ENCODE results near the gene CIDEB. TPM values are rescaled to one million over a fixed set of nuclear protein-coding genes. Genes with fewer than 3 reads are reported as not detected.

The CIDEB gene
- total RNA-seq, 1 donor from 2014 or later: 1.1 TPM

GRCh38 chr14:24307156-24307574, 612 bp downstream of the CIDEB start:
- H3K27me3 ChIP-seq (ENCODE audit: control insufficient read depth, insufficient read depth, low read length): no peaks in the 10 kb centered on the region
- no peaks in the 10 kb centered on the region for H3K36me3 ChIP-seq (ENCODE audit: control insufficient read depth, insufficient read depth, low read length)
- DNase-seq (ENCODE audit: low read depth): no peak
- H3K4me3 ChIP-seq (ENCODE audit: low read depth, low read length): no peak overlapping the region
- TF ChIP-seq CTCF (IDR thresholded peaks at IDR 0.05; ENCODE audit: insufficient read depth, low read length, poor library complexity, severe bottlenecking): no peak

- no peak for DNase-seq (ENCODE audit: low read depth)
- TF ChIP-seq CTCF (IDR thresholded peaks at IDR 0.05; ENCODE audit: insufficient read depth, low read length, poor library complexity, severe bottlenecking): no peak
- Histone ChIP-seq H3K36me3 (ENCODE audit: control insufficient read depth, insufficient read depth, low read length) (peaks cover 1% of the 10 kb centered on the region), H3K4me3 (ENCODE audit: low read depth, low read length) (no peak overlapping the region), H3K27me3 (ENCODE audit: control insufficient read depth, insufficient read depth, low read length) (no peaks in the 10 kb centered on the region)
These were observed 3.8 kb downstream of the CIDEB start for GRCh38 chr14:24304019-24304387.

- Histone ChIP-seq H3K4me3 (ENCODE audit: low read depth, low read length) (peak overlapping the region; percentile 94), H3K27me3 (ENCODE audit: control insufficient read depth, insufficient read depth, low read length) (no peaks in the 10 kb centered on the region), H3K36me3 (ENCODE audit: control insufficient read depth, insufficient read depth, low read length) (peaks cover 1% of the 10 kb centered on the region)
- no peak for TF ChIP-seq CTCF (IDR thresholded peaks at IDR 0.05; ENCODE audit: insufficient read depth, low read length, poor library complexity, severe bottlenecking)
- DNase-seq (ENCODE audit: low read depth): no peak
These were observed 7.3 kb downstream of the CIDEB start for GRCh38 chr14:24300326-24300980.

GRCh38 chr14:24299255-24300191, 8.3 kb downstream of the CIDEB start, which contains the start of the genes DHRS1 and NOP9:
Gene DHRS1 (minus strand): TSS chr14:24299780. CDS start chr14:24299106, 674 bp downstream.
Gene NOP9 (plus strand): TSS chr14:24299850. CDS start chr14:24299955, 105 bp downstream.
- peaks cover 1% of the 10 kb centered on the region for H3K36me3 ChIP-seq (ENCODE audit: control insufficient read depth, insufficient read depth, low read length)
- DNase-seq (ENCODE audit: low read depth): peak; percentile 32
- H3K27me3 ChIP-seq (ENCODE audit: control insufficient read depth, insufficient read depth, low read length): no peaks in the 10 kb centered on the region
- TF ChIP-seq CTCF (IDR thresholded peaks at IDR 0.05; ENCODE audit: insufficient read depth, low read length, poor library complexity, severe bottlenecking): no peak
- H3K4me3 ChIP-seq (ENCODE audit: low read depth, low read length): peak within 1 kb of the TSS; percentile 94

GRCh38 chr14:24298892-24299254, 8.9 kb downstream of the CIDEB start:
- peaks cover 1% of the 10 kb centered on the region for H3K36me3 ChIP-seq (ENCODE audit: control insufficient read depth, insufficient read depth, low read length)
- DNase-seq (ENCODE audit: low read depth): peak; percentile 48
- H3K4me3 ChIP-seq (ENCODE audit: low read depth, low read length): peak overlapping the region; percentile 94
- TF ChIP-seq CTCF (IDR thresholded peaks at IDR 0.05; ENCODE audit: insufficient read depth, low read length, poor library complexity, severe bottlenecking): no peak
- no peaks in the 10 kb centered on the region for H3K27me3 ChIP-seq (ENCODE audit: control insufficient read depth, insufficient read depth, low read length)
